Measurements from ENCODE around the gene CHMP2A.
"Not testable (repeated sequence)": the region's sequence is repeated elsewhere in the genome, so short reads cannot be mapped to it uniquely, and the experiment has no call there.

CHMP2A gene

DNA sequence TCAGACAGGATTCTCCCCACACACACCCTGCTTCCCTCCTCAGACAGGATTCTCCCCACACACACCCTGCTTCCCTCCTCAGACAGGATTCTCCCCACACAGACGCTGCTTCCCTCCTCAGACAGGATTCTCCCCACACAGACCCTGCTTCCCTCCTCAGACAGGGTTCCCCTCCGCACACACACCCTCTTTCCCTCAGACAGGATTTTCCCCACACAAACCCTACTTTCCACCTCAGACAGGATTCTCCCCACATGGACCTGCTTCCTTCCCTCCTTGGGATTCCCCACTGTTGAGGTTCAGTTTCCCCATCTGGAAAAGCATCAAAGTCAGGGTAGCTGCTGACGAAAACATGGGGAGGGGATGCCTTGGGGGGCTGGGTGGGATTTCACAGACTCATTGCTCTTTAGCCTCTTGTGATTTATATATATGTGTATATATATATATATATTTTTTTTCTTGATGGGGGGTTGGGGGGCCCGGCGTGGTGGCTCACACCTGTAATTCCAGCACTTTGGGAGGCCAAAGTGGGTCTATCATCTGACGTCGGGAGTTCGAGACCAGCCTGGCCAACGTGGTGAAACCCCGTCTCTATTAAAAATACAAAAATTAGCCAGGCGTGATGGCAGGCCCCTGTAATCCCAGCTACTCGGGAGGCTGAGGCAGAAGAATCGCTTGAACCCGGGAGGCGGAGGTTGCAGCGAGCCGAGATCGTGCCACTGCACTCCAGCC is 12.1 kb downstream of the CHMP2A start:
- in situ Hi-C loops (cut with HindIII; ENCODE audit: low sequenced_read_pairs), result not testable (repeated sequence)

DNA sequence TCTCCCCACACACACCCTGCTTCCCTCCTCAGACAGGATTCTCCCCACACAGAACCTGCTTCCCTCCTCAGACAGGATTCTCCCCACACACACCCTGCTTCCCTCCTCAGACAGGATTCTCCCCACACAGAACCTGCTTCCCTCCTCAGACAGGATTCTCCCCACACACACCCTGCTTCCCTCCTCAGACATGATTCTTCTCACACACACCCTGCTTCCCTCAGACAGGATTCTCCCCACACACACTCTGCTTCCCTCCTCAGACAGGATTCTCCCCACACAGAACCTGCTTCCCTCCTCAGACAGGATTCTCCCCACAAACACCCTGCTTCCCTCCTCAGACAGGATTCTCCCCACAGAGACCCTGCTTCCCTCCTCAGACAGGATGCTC is 15.7 kb downstream of the CHMP2A start:
- in situ Hi-C loops (cut with HindIII; ENCODE audit: low sequenced_read_pairs), result not testable (repeated sequence)

DNA sequence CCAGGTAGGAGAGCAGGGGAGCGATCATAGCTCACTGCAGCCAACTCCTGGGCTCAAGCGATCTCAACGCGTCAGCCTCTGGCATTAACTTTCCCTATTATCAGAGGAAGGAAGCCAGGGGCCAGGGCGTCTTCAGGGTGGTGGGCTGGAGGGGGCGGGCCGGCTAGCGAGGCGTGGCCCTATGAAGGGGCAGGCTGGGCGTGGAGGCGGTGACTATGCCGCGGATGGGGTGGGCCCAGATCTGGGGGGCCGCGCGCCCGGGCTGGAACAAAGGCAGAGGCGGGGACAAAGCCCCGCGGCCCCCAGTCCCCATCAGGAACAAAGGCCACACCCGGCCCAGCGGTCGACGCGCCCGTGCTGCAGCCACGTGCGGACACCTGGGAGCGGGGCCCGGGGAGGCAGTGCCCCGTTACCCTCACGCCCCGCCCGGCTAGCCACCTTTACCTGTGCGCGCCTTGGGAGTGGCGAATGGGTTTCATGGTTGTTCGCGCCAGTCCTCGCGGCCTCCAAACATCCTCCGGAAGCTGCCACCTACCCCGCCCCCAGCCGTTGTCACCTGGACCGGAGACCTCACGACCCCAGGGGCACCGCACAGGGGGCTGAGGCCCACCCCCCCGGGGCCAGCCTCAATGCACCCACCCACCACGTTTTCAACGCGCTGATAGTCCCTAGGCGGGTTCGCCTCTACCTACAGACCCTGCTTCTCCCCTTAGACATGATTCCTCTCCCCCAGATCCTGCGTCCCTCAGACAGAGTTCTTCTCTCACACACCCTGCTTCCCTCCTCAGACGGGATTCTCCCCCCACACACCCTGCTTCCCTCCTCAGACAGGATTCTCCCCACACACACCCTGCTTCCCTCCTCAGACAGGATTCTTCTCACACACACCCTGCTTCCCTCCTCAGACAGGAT is 16.4 kb downstream of the CHMP2A start:
- in situ Hi-C loops (cut with HindIII; ENCODE audit: low sequenced_read_pairs), result no loop called here

DNA sequence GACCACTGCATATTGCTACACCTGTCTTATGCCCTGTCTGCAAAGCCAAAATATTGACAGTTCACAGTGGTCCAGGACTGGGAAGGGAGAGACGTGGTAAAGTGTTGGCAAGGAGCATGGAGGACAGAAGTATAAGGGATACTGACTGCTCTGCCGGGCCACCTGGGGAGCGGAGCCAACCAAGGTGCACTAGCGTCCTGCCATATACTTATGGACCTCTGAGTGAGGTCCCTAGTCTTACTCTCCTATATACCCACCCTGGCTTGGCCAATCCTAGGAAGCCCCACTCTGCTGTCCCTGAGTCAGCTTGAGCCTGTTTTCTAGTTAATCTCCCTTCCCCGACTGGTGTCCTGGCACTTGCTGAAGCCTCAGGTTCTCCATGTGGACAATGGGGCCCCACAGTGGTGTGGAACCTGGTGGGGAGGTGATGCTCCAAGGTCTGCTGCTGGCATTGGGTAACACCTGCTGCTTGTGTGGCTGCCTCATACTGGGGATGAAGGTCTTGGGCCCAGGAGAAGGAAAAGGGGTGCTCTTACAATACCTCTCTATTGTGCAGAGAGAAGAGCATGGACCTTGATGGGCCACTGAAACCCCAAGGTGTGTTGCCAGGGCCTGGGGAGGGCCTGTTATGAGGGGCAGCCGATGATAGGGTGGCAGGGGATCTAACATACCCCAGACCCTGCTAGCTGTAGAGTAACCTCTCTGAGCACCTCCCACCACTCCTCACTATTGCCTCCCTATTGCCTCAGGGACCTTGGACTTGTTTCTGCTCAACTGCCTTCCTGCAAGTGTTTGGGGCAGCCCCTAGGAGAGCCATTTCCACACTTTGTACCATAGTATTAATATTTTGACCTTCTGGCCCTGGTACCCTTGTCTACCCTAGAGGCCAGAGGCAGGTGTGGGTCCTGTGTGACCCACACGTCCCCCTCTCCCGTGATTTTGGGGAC is 17.8 kb downstream of the CHMP2A start:
- in situ Hi-C loops (cut with HindIII; ENCODE audit: low sequenced_read_pairs), result no loop called here

DNA sequence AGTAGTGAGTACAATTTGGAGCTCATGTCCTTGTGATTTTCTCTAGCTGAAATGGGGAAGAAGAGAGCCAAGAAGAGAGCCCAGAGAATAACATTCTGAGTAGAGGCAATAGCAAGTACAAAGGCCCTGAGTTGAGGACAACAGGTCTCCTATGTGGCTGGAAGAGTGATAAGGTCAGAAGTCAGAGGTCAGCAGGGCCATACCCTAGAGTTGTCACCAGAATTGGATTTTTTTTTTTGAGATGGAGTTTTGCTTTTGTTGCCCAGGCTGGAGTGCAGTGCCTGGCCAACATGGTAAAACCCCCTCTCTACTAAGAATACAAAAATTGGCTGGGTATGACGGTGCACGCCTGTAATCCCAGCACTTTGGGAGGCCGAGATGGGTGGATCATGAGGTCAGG is 19.0 kb downstream of the CHMP2A start:
- in situ Hi-C loops (cut with HindIII; ENCODE audit: low sequenced_read_pairs), result no loop called here

DNA sequence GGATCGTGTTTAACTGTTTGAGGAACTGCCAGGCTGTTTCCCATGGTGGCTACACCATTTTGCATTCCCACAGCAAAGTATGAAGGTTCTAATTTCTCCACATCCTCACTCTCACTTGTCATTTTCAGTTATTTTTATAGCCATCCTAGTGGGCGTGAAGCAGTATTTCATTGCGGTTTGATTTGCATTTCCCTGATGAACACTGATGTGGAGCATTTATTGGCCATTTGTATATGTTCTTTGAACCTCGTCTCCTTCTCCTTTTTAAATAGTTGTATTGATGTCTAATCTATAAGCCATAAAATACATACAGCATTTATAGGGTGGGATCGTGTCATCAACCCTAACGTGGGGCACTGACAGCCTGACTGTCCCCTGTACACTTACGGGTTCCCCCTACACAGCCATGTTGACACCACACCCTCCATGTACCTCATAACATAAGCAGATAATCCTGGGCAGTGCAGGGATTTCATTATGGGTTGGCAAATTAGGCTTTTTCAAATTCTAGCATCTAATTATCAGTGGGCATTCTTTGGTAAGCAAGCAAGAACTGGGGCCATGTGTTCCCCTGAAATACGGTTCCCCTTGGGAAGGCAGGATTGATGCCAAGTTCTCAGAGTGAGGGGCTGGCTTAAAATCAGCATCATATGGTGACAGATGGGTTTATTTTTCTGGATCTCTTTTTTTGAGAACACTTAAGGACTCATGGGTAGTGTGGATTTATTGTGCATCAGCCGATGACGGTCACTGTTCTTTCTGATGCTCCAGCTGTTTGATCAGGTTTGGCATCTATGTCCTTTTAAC is 23.7 kb downstream of the CHMP2A start:
- in situ Hi-C loops (cut with HindIII; ENCODE audit: low sequenced_read_pairs), result no loop called here

DNA sequence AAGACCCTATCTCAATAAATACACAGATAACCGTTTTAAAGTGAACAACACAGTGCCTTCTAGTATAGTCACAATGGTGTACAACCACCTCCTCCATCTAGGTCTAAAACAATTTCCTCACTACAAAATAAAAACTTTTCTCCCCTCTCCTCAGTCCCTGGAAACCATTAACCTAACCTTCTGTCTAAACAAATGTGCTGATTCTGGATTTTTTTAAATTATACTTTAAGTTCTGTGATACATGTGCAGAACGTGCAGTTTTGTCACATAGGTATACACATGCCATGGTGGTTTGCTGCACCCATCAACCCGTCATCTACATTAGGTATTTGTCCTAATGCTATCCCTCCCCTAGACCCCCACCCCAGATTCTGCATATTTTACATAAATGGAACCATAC is 25.5 kb downstream of the CHMP2A start:
- in situ Hi-C loops (cut with HindIII; ENCODE audit: low sequenced_read_pairs), result no loop called here

DNA sequence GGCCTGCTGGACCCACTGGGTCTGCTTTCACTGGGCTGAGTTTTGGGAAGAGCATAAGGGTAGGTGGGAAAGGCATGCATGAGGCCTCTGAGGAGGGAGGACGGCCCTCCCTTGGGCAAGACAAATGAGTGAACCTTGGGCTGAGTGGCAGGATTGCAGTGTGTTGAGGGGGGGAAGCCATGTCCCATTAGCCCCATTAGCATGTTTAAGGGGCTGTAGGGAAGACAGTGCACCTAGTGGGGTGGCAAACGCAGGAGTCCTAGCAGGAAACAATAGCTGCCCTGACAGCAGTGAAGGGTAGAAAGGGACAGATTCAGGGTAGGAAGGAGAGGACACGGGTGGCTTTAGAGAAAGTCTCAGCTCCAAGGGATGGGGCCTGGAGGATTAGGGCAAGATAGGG is 32.2 kb downstream of the CHMP2A start:
- in situ Hi-C loops (cut with HindIII; ENCODE audit: low sequenced_read_pairs), result no loop called here

DNA sequence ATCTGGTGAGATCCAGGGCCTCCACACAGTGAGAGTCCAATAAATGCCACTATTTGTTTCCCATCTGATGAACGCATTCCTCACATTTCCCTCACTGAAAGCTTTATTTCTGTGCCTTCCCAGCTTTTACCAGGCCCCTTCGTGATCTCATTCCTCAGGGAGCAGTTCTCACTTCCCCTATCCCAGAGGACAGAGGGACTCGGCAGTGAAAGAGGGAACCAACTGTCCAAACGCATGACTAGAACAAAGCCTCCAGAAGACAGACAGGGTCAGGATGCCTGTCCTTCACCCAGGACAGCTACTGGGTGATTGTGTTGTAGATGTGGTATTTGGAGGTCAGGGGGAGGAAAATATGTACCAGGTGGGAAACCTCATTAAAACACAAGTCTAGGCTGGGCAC is 33.3 kb downstream of the CHMP2A start:
- in situ Hi-C loops (cut with HindIII; ENCODE audit: low sequenced_read_pairs), result no loop called here

DNA sequence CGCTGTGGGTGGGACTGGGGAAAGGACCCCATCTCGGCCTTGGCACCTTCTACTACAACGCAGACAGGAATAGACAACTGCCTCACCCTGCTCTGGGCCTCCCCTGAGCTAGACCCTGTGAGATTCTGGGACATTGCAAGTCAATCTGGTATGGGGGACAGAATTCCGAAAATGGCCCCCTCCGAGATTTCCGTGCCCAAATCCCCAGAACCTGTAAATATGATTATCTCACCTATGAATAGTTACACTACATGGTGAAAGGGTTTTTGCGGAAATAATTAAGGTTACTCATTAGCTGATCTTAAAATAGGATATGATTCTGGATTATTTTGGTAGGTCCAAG is 34.7 kb downstream of the CHMP2A start:
- in situ Hi-C loops (cut with HindIII; ENCODE audit: low sequenced_read_pairs), result no loop called here

DNA sequence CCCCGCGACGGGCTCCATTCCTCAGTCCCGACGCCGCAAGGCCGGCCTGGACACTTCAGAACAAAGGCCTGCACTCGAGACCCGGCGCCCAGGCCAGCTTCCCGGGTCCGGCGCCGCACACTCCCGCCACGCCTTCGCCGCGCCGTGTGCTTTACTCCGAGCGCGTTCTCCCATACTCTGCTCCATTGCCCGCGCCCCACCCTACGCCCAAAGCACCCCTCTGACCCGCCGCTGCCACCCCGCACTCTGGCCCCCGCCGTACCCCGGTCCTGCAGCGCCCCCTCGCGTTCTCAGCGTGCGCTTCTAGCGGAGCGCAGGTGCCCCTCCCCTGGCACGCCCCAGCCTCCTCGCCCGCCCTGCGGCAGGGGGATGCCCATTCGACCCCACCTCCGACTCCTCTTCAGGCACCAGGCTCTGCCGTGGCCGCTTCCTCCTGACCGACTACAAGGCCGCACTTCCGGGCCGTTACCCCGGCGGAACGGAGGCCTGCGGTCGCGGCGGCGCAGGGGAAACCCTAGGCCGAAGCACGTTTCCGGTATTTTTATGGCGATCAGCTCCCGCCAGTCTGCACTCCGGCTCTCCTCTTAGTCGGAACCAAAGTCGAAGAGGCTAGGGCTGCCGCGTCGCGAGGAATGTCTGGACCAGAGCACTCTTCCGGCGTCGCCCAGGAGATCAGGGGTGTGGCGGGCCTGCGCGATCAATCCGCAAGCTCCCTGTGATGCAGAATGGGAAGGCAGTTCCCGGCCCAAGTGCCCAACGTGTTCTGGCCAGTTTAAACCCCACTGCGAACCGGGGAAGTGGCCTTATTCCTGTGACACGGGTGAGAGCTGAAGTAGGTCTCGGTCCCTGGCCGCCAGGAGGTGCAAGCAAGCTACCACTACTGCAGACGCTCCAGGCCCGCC is 35.3 kb downstream of the CHMP2A start, which contains the start of gene ZBTB45:
Gene ZBTB45 (minus strand): TSS at position 456 of the 902 bp plus-strand sequence. CDS start 2,137 bp downstream, outside the sequence.
- in situ Hi-C loops (cut with HindIII; ENCODE audit: low sequenced_read_pairs), result no loop called here

DNA sequence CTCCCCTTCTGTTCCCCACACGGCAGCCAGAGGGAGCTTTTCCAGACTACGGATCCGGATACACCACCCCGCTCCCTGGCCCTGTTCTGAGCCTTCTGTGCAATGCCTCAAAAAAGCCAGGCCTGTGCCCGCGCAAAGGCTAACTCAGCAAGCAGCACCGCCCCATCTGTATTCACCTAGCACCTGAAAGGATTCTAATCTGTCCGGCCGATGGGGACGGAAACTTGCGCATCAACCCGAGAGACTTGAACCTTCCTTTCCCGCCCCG is 35.9 kb downstream of the CHMP2A start:
- in situ Hi-C loops (cut with HindIII; ENCODE audit: low sequenced_read_pairs), result no loop called here

DNA sequence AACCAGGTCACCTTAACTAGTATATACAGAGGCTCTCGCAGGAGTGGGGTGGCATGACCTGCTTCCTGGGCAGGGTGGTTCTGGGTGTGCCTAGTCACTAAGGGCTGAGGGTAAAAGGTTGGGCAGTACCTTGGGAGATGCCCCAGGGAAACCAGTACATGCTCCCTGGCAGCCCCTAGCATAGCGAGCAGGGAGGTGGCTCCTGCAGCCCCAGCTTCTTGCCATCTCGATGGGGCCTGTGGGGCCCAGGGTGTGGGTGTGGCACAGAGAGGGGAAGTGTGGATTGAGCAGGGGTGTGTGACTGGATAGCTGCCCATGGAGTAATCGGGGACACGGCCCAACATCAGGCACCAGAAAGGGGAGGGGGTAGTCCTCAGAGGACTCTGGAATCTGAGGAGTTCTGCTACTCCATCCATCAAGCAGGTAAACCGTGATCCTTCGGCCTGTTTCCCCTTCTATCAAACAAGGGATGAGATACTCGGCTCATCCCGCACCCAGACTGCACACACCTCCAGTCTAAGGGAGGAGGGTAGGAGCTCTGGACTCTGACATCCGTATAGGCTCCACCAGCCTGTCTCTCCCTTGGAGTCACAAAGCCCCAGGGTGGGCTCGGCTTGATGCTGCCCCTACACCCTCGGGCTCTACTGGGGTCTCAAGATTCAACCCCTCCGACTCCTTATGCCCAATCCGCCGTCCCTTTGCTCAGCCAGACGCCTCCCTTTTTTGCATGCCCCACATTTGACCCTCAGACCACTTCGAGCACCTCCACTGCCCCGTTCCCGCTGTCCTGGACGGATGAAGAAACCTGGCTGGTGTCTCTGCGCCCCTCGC is 36.4 kb downstream of the CHMP2A start:
- in situ Hi-C loops (cut with HindIII; ENCODE audit: low sequenced_read_pairs), result no loop called here

DNA sequence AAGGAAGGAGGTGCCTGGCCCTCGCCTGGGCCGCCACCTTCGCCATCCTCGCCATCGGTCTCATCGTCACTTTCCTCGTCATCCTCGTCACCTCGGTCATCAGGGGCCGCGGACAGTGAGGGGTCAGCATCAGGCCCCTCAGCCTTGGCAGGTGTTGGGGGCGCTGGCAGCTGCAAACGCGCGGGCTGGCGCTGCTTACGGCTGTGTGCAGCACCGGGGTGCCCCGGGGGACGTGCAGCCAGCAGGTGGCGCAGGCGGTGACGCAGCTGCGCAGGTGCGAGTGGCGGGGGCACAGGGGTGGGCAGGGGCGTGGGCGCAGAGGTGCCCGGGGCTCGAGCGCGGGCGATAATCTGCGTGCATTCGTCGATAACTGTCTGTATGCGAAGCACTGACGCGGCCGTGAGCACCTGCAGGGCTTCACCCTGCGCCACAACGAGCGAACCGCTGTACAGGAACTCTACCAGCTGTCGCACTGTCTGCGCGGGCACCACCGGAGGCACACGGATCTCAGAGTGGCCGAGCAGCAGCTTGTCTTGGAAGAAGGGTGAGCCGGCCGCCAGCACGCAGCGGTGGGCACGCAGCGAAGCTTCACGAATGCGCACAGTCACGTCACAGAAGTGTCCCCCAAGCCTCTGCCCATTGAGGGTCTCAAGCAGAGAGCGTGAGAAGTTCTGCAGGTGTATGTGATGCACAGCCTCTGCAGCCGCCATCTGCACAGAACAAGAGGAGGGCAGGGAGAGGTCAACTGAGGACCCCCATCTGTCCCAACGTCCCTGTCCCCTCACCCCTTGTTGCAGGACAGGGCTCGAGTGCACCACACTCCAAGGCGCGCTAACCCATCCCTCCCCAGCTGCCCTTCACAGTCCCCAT is 37.7 kb downstream of the CHMP2A start:
- in situ Hi-C loops (cut with HindIII; ENCODE audit: low sequenced_read_pairs), result no loop called here

DNA sequence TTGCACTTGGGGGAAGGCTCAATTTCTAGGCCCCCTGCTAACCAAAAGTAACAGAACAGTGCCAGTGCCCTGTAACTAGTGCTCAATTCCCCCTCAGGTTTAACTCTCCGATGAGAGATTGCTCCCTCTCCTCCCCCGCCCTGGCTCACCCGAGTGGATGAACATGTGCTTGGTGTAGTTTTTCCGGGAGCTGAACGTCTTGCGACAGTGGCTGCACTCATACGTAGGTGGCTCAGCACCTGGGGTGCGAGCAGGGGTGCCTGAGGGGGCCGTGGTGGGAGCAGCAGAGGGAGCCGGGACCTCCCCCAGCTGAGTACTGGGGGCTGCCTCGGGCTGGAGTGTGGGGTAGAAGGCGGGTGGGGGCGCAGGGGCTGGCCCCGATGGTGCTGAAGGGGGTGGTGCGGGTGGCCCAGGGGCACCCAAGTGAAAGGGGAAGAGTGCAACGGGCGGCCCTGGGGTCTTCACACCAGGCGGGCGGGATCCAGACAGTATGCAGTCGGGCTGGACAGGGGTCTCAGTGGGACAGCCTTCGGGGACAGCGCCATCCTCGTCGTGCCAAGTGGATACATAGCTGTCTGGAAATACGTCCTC is 38.6 kb downstream of the CHMP2A start:
- in situ Hi-C loops (cut with HindIII; ENCODE audit: low sequenced_read_pairs), result no loop called here

DNA sequence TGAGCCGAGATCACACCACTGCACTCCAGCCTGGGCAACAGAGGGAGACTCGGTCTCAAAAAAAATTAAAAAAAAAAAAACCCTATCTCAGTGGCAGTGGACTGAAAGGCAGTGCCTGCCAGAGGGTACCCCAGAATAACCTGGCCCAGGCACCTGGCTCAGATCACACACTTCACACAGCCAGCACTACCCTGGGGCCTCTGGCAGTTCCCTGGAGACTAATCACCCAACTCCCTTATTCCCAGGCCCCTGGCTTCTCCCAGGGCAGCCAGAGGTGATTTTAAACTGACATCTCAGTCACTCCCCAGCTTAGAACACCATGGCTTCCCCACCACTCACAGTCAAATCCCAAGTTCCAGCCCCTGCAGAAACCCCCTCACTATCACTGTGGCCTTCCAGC is 39.6 kb downstream of the CHMP2A start:
- in situ Hi-C loops (cut with HindIII; ENCODE audit: low sequenced_read_pairs), result no loop called here

DNA sequence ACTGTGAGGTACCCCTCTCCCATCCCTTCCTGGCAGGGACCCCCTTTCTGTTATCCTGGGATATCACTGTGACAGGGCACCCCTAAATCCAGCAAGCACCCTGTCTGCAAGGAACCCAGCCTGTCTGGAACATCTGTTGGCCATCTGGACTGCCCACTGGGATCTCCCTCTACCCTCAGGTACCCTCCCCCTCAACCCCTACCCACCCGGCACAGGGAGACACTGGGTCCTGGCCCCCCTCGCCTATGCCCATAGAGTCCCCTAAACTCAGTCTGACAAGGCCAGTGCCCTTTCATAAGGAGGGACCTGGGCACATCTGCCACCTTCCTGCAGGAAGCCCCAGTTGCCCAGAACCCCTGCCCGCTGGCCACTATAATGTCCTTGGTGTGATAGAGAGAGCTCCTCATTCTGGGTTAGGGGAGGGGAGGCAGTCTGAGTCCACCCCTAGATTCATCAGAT is 40.3 kb downstream of the CHMP2A start:
- in situ Hi-C loops (cut with HindIII; ENCODE audit: low sequenced_read_pairs), result no loop called here

Data from endothelial cell of hepatic sinusoid (primary cell).